RWPE1 (cell line): Measurements from ENCODE around the gene DTD1.

Experiments used
- CTCF ChIA-PET: fragments of 350-600 bp; sonication (Branson Sonifier 250); formaldehyde crosslinking; extraction: SDS; loops from one replicate; lab custom pipeline; 2021; lab: Yijun Ruan, JAX
- POLR2A ChIA-PET: fragments of 400-600 bp; formaldehyde crosslinking; extraction: SDS; loops from one replicate; lab custom pipeline; 2020; ENCODE audit warnings: antibody characterized with exemption; ENCODE audit not compliant: low non-redundant PET; lab: Yijun Ruan, JAX
- DNase-seq: peaks from one replicate; pipeline ENCODE4 v3.0.0; 2012; ENCODE audit warnings: low spot score
- H3K27ac ChIP-seq: fragments of 450-650 bp; 2 replicates; pipeline ENCODE4 v1.5.1; 2017
- CTCF ChIP-seq: fragments of 450-650 bp; conservative IDR thresholded peaks from 2 replicates; pipeline ENCODE4 v1.5.1; 2017; ENCODE audit warnings: low read depth, mild to moderate bottlenecking

Gene DTD1

GRCh38 chr20:18578581-18578980 is 9.3 kb upstream of the DTD1 start:
- no peak for DNase-seq
- CTCF ChIA-PET, result no interaction called here
- H3K27ac ChIP-seq, result no peak overlapping the region
- POLR2A ChIA-PET, result no interaction called here
- no peak for TF ChIP-seq CTCF

- ChIA-PET CTCF (no interaction called here), POLR2A (no interaction called here)
- DNase-seq, result no peak
- H3K27ac ChIP-seq, result no peak overlapping the region
- TF ChIP-seq CTCF, result no peak
These were observed 7.8 kb upstream of the DTD1 start for GRCh38 chr20:18580012-18580411.

GRCh38 chr20:18585134-18585533 is 2.7 kb upstream of the DTD1 start:
- ChIA-PET CTCF (no interaction called here), POLR2A (interaction anchor here (0.6 kb wide), 1 partner anchor 13 kb away, joined by 4 read pairs; no protein-coding TSS in a partner anchor)
- no peak for TF ChIP-seq CTCF
- no peak overlapping the region for H3K27ac ChIP-seq
- no peak for DNase-seq

GRCh38 chr20:18588574-18588933 is 700 bp downstream of the DTD1 start:
- no peak for TF ChIP-seq CTCF
- CTCF ChIA-PET, result interaction anchor here (0.7 to 0.9 kb wide), 2 partner anchors 20 to 150 kb away, joined by 3 read pairs; no protein-coding TSS in a partner anchor
- H3K27ac ChIP-seq, result peak overlapping the region; percentile 73
- POLR2A ChIA-PET, result interaction anchor here (0.9 kb wide), 1 partner anchor 22 kb away, joined by 4 read pairs; the partner anchor contains the start of gene SMIM26
- DNase-seq, result no peak

GRCh38 chr20:18589941-18590674 is 2.3 kb downstream of the DTD1 start:
- ChIA-PET CTCF (no interaction called here), POLR2A (no interaction called here)
- H3K27ac ChIP-seq, result no peak overlapping the region
- TF ChIP-seq CTCF, result no peak
- no peak for DNase-seq

- DNase-seq, result no peak
- no peak overlapping the region for H3K27ac ChIP-seq
- no peak for TF ChIP-seq CTCF
- ChIA-PET CTCF (interaction anchor here (0.5 kb wide), 1 partner anchor 303 kb away, joined by 3 read pairs; no protein-coding TSS in a partner anchor), POLR2A (no interaction called here)
These were observed 8.4 kb downstream of the DTD1 start for GRCh38 chr20:18596270-18596669.
